HG03442 (cell line): ENCODE results near the gene PLPP3.
A peak's percentile ranks its signal among the peaks of the same experiment; 100 is the strongest.

ENCODE experiments used
- ATAC-seq: cut with Tn5 transposase; IDR thresholded peaks from one replicate; pipeline ENCODE4 v1.9.1; 2021; ENCODE audit warnings: mild to moderate bottlenecking, moderate library complexity; ENCODE audit not compliant: unreplicated experiment

The PLPP3 gene

DNA sequence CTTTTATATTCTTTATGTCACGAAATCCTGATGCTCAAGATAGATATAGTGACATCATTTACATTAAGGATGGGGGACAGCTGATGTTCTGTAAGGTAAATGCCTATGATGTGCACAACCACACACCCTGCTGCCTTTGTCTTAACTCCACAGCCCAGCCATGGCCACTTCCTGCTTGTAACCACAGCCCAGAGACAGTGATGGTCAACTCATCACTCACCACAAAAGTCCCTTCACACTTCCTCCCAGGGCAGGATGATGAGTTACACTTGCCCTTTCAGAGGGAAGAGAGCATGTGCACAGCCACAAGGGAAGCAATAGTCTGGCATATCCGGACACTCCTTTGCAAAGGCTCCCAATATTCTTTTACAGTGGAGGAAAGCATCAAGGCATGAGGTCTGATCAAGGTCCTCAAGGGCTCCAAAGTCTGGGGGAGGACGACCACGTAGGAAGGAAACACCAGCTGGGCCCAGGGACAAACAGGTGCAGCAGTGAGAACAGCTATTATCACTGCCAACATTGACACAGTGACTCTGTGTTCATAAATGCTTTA, 53.8 kb downstream of the PLPP3 start:
- peak; percentile 88 for ATAC-seq

DNA sequence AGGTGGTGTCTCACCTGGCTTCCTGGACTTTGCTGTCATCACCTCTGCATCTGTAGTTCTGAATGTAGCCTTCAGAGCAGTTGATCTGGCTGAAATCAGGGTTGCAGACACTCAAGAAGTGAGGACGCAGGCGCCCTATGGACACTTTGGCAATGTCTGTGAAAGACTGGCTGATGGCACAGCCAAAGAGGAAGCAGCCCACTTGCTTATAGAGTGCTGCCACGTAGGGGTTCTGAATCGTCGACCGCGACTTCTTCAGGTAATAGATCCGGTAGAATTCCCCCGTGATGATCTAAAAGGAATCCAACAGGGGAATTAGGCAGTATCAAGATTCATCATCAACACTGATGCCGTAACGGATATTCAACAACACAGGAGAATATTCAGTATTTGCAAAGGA, 55.1 kb downstream of the PLPP3 start:
- ATAC-seq = no peak

DNA sequence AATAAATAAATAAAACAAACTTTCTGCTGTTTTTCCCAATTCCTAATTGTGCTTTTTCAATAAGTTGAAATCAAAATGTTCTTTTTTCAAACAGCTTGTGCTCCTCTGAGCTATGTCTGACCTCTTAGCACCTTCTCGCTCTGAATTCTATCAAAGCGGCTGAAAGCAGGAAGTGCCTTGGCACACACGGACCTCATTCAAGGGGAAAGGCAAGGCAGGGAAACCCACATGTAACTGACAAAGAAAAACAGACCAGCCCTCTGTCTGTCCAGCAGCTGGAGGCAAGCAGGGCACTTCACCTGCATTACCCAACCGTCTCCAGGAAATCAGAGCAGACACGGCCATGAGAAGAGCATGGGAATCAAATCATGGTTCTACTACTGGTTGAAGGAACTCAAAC, 56.7 kb downstream of the PLPP3 start:
- no peak for ATAC-seq

DNA sequence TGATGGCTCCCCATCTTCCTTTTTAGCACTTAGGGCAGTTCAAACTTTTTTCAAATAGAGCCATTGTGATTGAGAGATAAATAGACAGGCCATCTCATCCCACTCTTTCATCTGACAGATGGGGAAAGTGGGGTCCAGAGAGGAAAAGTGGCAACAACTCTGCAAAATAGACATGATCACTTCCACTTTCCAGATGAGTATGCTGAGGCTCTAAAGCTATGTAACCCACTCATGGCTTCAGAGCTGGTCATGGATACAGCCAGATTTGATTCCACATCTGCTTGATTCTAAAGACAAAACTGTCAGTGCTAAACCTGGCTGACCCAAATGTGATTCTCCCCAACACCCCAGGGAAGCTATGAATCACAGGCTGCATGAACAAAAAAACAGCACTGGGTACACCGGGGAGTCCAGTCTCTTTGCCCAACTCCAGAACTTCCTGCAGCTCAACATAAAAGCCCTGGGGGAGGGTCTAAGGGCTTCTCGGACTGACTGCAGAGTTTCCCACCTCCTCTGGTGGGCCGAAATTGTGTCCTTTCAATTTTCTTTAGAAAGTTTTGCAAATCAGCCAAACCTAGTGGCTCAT, 59.3 kb downstream of the PLPP3 start:
- ATAC-seq = no peak

DNA sequence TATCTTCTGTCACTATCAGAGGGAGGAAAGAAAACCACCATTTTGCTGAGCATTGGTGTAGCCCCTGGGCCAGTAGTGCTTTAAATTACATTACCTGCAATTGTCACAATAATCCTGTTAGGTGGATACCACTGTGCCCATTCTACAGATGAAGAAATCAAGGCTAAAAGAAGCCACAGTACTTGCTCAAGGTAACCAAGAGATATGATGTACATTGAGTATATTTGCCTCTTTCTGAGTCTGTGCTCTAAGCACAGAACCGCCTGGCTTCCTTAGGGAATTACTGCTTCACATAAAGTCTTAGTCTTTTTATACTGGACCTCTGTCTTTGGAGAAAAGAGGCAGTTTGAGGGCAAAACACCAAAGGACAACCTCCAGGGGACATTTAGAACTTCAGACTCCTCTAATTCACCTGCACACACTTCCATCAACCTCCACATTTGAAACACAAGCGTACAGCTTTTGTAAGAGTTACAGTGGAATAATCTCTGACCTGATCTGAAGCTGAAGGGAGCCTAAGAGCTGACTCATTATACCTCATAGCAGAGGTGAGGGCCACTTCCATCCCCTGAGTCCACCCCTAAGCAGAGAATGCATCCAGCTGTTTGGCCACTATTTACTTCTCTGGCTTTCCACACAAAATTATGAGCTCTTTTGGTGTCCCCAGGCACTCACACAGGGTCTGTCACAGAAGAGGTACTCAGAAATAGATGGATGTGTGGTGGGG, 61.8 kb downstream of the PLPP3 start:
- ATAC-seq = no peak

DNA sequence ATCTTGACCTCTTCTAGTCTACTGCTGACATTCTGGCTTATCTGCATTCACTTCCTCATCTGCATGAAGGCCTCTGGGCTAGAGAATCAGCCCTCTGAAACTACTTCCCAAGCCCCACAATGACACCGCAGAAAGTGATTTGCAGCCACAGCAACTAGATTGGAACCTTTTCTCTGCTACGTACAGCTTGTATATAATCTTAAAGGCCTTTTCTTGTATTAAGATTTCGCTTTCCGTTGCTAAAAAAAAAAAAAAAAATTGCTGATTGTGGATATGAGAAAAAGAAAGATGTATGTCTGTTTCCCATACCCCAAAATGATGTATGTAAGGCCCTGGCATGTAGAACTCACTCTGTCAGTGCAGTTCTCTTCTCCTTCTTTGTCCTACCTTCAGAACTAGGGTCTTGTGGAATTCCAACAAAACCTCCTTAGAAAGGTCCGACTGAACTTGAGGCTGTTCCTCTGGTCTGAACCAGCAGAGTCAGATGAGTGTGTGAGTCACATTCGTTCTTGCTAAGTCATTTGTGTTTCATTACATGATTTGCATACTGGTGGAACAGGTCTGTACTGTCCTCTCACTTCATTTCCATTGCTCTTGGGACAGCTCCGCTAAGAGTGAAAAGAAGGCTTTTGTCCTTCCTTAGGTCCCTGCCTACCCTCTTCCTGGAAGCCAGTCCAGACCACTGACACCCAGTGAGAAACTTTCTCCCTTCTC, 62.7 kb downstream of the PLPP3 start:
- peak; percentile 95 for ATAC-seq

DNA sequence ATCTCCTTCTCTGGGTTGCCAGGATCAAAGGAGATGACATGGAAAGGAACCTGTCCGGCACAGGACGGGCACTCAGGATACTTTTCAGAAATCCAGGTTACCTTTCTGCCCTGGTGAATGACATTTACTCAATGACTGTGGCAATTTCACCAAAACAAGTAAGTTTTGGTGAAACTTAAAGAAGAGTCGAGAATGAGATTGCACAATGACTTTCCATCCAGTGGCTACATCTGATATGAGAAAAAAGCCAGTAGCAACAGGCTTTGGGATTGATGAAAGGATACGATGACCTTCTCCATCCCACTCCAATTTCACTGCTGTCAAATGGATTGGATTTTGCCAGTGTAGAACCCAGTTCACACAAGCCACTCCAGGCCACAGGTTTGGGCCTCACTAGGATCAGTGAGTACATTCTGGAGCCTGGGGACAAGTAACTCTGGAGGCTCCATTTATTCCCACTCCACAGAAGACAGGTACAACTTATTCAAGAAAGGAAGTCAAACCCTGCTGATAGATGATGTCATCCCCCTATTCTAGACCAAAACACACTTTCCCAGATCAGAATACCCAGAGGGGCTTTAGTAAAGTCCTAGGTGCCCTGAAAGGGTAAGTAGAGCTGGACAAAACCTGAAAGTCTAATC, 63.3 kb downstream of the PLPP3 start:
- ATAC-seq = no peak

DNA sequence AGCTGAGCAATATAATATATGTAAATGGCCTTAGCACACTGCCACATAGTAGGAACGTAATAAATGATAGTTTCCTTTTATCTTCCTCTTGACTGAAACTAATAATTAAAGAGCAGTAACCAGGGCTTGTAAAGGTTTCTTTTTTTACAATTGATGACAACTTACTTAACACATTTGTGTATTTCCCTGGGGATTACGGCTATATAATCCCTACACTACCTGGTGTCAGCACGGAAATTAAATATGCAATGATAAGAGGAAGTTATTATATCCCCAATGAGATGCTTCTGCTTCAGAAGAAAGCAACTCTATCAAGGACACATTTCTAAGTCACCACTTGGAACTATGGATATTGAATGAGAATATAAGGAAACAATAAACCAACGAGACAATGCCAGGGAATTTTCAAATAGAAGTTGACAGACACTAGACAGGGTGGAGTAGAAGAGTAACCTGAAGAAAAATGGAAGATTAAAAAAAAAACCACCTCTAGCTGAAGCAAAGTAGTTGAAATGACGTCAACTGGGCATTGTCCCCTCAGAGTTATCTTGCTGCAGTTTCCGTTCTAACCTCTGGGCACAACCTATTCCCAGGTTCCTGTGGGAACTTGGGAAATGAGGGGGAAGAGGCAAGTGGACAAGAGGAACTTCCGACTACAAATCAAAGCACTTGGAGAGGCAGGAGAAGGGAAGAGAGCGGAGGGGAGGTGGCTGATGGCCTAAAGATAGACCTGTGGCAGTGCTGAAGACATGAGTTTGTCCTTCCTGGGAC, 66.5 kb downstream of the PLPP3 start:
- no peak for ATAC-seq

DNA sequence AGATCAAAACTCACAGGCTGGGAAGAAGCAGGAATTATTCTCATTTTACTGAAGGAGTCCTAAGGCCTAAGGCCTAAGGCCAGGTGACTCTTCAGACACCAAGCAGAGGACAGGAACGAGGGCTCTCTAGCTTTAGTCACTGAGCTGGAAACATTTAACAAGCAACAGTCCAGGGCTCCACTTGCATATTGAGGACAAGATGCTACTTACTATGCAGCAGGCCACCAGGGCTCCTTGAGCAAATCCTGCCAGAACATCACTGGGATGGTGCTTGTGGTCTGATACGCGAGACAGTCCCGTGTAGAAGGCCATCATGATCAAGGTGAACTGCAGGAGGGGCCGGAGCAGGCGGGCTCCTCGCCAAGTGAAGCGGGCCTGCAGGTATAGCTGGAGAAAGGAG, 67.6 kb downstream of the PLPP3 start:
- ATAC-seq = no peak

DNA sequence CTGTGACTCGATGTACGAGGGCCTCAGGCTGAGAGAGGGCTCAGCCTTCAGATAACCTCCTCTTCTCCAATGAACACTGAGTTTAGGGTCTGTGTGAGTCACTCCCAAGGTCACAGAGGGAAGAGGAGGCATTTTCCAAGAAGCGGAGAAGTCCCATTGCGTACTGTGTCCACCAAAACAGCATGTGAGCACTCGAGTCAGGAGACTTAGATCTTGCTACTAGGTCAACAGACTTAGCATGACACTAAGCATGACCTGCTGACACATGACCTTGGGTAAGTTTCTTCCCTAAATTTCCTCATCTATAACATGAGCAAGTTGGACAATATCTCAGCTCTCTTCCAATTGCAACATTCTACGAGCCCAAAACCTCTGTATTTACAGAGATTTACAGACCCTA, 68.0 kb downstream of the PLPP3 start:
- no peak for ATAC-seq

DNA sequence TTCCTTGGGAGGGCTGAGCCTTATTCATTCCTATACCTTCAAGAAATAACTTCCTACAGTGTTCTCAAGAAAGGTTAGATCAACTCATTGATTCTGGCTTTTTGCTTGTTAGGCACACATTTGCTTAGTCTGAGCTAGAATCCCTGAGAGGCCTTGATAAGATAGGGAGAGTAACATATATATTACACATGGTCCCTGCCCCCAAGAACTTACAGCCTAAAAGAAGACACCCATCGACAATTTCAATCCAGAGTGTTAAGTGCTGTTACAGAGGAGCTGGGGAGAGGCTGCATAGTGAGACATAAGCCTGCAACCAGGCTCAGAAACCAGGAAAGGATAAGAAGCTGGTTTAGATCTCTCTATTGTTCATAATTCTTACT, 68.7 kb downstream of the PLPP3 start:
- ATAC-seq = no peak

DNA sequence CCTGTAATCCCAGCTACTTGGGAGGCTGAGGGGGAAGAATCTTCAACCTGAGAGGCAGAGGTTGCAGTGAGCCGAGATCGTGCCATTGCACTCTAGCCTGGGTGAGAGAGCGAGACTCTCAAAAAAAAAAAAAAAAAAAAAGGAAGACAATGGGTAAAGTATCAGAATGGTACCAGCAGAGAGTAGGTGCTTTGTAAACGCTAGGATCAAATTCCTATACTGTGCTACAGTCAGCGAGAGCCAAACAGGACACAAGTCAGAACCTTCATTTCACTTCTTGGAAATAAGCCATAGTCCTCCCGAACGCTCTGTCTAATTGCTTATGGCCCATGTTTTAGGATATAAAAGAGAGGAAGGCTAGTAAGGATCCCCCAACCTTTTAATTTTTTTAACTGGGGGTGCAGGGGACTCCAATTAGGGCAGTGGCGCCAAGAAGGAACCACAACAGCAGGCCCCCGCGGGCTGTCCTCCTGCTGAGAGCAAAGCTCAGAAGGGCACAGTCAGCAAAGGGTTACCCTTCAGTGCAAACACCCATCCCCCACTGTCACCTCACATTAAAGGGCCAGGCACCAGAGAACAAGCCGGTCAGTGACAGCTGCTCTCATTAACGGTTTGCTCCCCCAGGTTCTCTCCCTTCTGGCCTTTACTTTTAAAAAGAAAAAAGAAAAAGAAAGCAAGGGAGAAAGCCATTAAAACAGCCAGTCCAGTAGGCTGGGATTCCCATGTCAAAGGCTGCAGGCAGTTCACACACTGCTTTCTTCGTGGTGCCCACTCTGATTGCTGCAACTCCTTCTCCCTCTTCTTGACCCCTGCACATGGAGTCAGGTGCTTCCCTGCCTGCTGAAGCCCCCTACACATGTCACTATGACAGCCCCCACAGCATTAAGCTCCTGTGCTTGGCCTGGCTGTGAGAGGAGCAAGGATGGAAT, 69.4 kb downstream of the PLPP3 start:
- ATAC-seq = no peak

DNA sequence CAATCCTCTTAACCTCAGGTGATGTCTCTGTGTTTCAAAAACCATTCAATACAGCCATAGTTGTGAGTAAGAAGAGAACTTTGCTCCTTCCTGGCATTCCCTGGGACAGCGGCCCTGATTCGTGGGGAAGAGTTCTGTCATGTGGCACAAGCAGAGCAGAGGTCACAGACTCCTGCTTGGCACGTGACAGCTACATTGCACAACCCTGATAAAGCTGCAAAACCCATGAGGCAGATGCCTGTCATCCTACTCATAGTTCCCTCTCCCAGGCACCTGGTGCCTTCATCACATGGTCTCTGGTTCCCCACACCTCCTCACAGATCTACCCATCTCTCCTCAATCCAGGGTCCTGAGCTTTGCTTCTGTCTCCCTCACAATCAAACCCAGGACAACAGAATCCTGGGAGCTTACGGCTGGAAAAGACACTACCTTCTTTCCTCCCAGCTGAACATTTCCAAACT, 70.8 kb downstream of the PLPP3 start:
- ATAC-seq = no peak

DNA sequence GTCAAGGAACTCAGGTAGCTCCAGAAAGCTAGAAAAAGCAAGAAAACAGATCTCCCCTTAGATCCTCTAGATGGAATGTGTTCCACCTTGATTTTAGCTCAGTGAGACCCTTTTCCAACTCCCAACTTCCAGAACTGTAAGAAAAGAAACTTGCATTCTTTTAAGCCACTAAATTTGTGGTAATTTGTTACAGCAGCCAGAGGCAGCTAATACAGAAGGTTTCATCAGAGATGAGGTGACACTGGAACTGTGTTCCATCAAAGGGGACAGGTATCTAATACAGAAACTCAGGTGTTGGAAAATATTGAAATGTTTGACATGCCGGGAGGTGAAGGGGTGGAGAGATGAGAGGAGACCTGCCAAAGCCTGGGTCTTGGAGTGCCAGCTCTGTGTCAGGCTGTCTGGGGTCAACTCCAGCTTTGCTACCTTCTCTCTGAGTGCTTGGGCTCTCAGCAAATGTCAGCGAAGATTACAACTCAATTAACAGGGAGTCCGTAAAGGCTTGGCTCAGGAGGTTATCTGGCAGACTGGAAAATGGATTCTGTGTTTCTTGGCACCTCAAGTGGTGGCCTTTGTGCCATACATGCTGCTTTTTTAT, 71.3 kb downstream of the PLPP3 start:
- no peak for ATAC-seq

DNA sequence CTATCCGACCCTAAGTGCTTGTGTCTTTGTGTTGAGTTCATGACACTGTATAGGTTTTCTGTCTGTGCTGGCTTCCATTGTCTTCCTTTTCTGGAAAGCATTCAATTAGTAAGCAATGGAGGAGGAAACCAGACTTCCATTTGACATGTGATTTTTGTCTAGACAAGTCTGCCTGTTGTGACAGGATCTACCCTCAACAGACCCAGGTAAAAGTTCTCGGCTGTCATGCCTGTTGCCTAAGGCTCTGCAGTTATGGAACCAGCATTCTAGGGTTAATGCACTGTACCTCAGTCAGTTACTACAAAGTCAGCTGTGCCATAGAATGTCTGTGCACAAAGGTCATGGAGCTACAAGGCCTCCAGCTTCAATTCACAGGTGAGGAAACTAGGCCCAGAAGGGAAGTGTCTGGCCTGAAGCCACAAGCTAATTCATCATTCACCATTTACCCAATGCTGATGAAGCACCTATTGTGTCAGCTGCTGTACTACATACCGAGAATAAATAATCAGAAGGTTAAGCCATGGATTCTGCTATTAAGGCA, 72.3 kb downstream of the PLPP3 start:
- ATAC-seq = no peak

DNA sequence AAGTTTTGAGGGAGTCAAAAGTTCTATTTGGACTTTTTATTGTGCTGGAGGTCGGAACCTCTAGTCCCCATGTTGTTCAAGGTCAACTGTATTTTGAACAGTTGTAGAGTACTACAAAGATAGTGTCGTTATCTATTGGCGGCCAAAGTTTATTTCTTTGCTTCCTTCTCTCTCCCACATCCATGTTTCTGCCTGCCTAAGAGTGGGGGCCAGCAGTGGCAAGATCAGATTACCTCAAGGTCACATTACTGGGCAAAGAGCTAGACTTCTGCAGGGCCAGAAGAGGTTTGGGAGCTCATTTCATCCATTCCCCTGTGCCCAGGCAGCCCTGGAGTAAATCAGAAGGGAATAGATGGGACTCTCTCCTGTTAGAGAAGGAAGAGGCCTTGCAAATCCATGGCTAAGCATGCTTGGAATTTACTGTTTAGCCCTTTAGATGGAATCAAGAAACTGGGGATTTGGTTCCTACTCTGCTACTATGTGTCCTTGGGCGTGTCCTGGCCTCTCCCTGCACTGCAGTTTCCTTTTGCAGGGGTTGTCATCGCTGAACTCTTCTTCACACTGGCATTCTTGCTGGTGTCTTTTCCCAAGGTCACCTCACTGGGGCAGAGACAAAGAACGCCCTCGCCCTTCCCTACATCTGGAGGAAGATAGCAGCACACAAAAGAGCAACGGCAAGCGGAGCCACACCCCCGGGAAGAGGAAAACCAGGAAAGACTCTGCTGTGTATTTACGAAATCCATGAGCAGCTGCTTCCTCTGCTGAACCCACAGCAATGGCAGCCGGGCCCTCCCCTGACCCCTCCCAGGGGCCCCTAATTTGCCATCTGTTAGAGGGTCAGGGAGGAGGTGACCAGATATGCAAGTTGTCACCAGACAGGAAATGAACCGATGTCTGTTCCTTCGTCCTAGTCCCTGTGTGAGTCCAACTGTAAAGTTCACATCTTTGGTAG, 73.3 kb downstream of the PLPP3 start:
- no peak for ATAC-seq

DNA sequence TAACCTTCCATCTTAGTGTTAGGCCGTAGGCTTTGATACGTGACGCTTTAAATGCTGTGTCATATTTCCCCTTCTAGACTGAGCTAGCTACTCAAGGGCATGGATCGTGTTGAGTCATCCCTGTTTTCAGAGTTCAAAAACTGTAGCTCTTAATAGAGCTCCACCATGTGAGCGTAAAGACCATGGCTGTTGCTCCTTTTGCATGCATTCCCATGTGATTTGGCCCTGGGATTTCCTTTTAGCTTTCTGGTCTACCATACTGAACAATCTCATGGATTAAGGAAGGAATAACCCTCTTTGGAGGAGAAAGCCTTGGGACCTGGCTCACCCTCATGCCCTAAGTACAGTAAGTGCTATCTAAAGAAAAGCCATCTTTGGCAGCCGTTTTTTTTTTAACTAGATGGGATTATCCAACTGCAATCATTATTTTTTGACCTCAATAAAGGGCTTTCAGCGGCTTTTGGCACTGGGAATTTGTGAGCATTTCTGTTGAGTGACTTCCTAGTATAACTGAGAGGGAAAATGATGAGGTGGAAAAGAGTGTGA, 76.6 kb downstream of the PLPP3 start:
- ATAC-seq = no peak

DNA sequence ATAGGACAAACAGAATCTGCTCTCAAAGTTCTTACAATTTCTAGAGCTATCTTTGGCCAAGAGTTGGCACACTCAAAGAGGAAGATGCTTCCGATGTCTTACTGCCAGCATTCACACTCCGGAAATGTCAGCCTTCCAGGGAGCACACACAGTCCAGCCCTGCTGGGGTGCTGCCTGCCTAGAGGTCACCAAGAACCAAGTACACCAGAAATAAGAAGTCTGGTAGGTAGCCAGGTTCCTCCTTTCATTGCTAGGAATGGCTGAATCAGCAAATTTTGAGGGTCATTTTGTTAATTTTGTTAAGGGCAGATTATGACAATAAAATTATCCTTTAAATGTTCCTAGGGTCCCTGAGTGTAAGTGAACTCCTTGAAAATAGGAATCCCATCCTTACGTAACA, 77.5 kb downstream of the PLPP3 start:
- no peak for ATAC-seq
